Measurements from ENCODE around the gene TSC22D1.

The TSC22D1 gene

GRCh38 chr13:44507639-44508038 is 68.5 kb downstream of the TSC22D1 start:
- in situ Hi-C loops (cut with MboI; ENCODE audit: low sequenced_read_pairs), result no loop called here

GRCh38 chr13:44506719-44507118 is 69.4 kb downstream of the TSC22D1 start:
- in situ Hi-C loops (cut with MboI; ENCODE audit: low sequenced_read_pairs), result no loop called here

GRCh38 chr13:44506251-44506650 is 69.9 kb downstream of the TSC22D1 start:
- in situ Hi-C loops (cut with MboI; ENCODE audit: low sequenced_read_pairs), result no loop called here

- in situ Hi-C loops (cut with MboI; ENCODE audit: low sequenced_read_pairs), result no loop called here
These were observed 72.0 kb downstream of the TSC22D1 start for GRCh38 chr13:44504116-44504515.

GRCh38 chr13:44498969-44499368 is 77.2 kb downstream of the TSC22D1 start:
- in situ Hi-C loops (cut with MboI; ENCODE audit: low sequenced_read_pairs), result loop anchor here (25.0 kb wide), 2 partner anchors 463 to 788 kb away; no protein-coding TSS in a partner anchor

- in situ Hi-C loops (cut with MboI; ENCODE audit: low sequenced_read_pairs), result loop anchor here (25.0 kb wide), 2 partner anchors 464 to 789 kb away; no protein-coding TSS in a partner anchor
These were observed 77.6 kb downstream of the TSC22D1 start for GRCh38 chr13:44498502-44498901.

GRCh38 chr13:44497801-44498200 is 78.3 kb downstream of the TSC22D1 start:
- in situ Hi-C loops (cut with MboI; ENCODE audit: low sequenced_read_pairs), result loop anchor here (25.0 kb wide), 2 partner anchors 464 to 790 kb away; no protein-coding TSS in a partner anchor

GRCh38 chr13:44493213-44493812 is 82.8 kb downstream of the TSC22D1 start:
- in situ Hi-C loops (cut with MboI; ENCODE audit: low sequenced_read_pairs), result loop anchor here (25.0 kb wide), 2 partner anchors 469 to 794 kb away; no protein-coding TSS in a partner anchor

- in situ Hi-C loops (cut with MboI; ENCODE audit: low sequenced_read_pairs), result loop anchor here (25.0 kb wide), 2 partner anchors 473 to 798 kb away; no protein-coding TSS in a partner anchor
These were observed 86.4 kb downstream of the TSC22D1 start for GRCh38 chr13:44489751-44490150.

GRCh38 chr13:44487989-44488388 is 88.1 kb downstream of the TSC22D1 start:
- in situ Hi-C loops (cut with MboI; ENCODE audit: low sequenced_read_pairs), result loop anchor here (25.0 kb wide), 2 partner anchors 474 to 799 kb away; no protein-coding TSS in a partner anchor

- in situ Hi-C loops (cut with MboI; ENCODE audit: low sequenced_read_pairs), result loop anchor here (25.0 kb wide), 2 partner anchors 478 to 803 kb away; no protein-coding TSS in a partner anchor
These were observed 91.5 kb downstream of the TSC22D1 start for GRCh38 chr13:44484562-44485138.

- in situ Hi-C loops (cut with MboI; ENCODE audit: low sequenced_read_pairs), result no loop called here
These were observed 101.8 kb downstream of the TSC22D1 start for GRCh38 chr13:44474122-44474910.

- in situ Hi-C loops (cut with MboI; ENCODE audit: low sequenced_read_pairs), result no loop called here
These were observed 104.4 kb downstream of the TSC22D1 start for GRCh38 chr13:44471686-44472085.

GRCh38 chr13:44470638-44471562 is 105.2 kb downstream of the TSC22D1 start:
- in situ Hi-C loops (cut with MboI; ENCODE audit: low sequenced_read_pairs), result no loop called here

- in situ Hi-C loops (cut with MboI; ENCODE audit: low sequenced_read_pairs), result no loop called here
These were observed 107.3 kb downstream of the TSC22D1 start for GRCh38 chr13:44468874-44469273.

GRCh38 chr13:44465318-44465717 is 110.8 kb downstream of the TSC22D1 start:
- in situ Hi-C loops (cut with MboI; ENCODE audit: low sequenced_read_pairs), result no loop called here

GRCh38 chr13:44464471-44464870 is 111.7 kb downstream of the TSC22D1 start:
- in situ Hi-C loops (cut with MboI; ENCODE audit: low sequenced_read_pairs), result no loop called here

GRCh38 chr13:44463759-44464158 is 112.4 kb downstream of the TSC22D1 start:
- in situ Hi-C loops (cut with MboI; ENCODE audit: low sequenced_read_pairs), result no loop called here

GRCh38 chr13:44459674-44460073 is 116.5 kb downstream of the TSC22D1 start:
- in situ Hi-C loops (cut with MboI; ENCODE audit: low sequenced_read_pairs), result no loop called here

GRCh38 chr13:44458313-44458975 is 117.7 kb downstream of the TSC22D1 start:
- in situ Hi-C loops (cut with MboI; ENCODE audit: low sequenced_read_pairs), result no loop called here

Measured in HL-60/S4 treated with retinoic acid at 250 ng/mL for 4 days and 3 days (cell line).